ENCODE measurements around the gene ENC1.

The ENC1 gene

GRCh38 chr5:74657165-74657564 lies 16.6 kb upstream of the ENC1 start:
- no peak for DNase-seq (ENCODE audit: low read depth in 2 of 2)

- DNase-seq (ENCODE audit: low read depth in 2 of 2): no peak
Measured at GRCh38 chr5:74655716-74656115, 15.2 kb upstream of the ENC1 start.

GRCh38 chr5:74655206-74655605 lies 14.7 kb upstream of the ENC1 start:
- no peak for DNase-seq (ENCODE audit: low read depth in 2 of 2)

GRCh38 chr5:74653991-74654390 lies 13.5 kb upstream of the ENC1 start:
- no peak for DNase-seq (ENCODE audit: low read depth in 2 of 2)

GRCh38 chr5:74652576-74652975 lies 12.0 kb upstream of the ENC1 start:
- DNase-seq (ENCODE audit: low read depth in 2 of 2): no peak

- no peak for DNase-seq (ENCODE audit: low read depth in 2 of 2)
Measured at GRCh38 chr5:74651710-74652109, 11.2 kb upstream of the ENC1 start.

- DNase-seq (ENCODE audit: low read depth in 2 of 2): no peak
Measured at GRCh38 chr5:74649421-74649973, 9.0 kb upstream of the ENC1 start.

GRCh38 chr5:74648835-74649293 lies 8.3 kb upstream of the ENC1 start:
- no peak for DNase-seq (ENCODE audit: low read depth in 2 of 2)

GRCh38 chr5:74647096-74647495 lies 6.6 kb upstream of the ENC1 start:
- DNase-seq (ENCODE audit: low read depth in 2 of 2): no peak

- DNase-seq (ENCODE audit: low read depth in 2 of 2): no peak
Measured at GRCh38 chr5:74643111-74643562, 2.6 kb upstream of the ENC1 start.

- DNase-seq (ENCODE audit: low read depth in 2 of 2): no peak
Measured at GRCh38 chr5:74642543-74642863, 2.0 kb upstream of the ENC1 start.

GRCh38 chr5:74641735-74642542 lies 1.4 kb upstream of the ENC1 start:
- no peak for DNase-seq (ENCODE audit: low read depth in 2 of 2)

GRCh38 chr5:74640954-74641734 lies 616 bp upstream of the ENC1 start:
- peak in 1 of 2 donors; percentile 26 for DNase-seq (ENCODE audit: low read depth in 2 of 2)

GRCh38 chr5:74639807-74640449 lies 600 bp downstream of the ENC1 start:
- DNase-seq (ENCODE audit: low read depth in 2 of 2): no peak

GRCh38 chr5:74638970-74639806 lies 1.3 kb downstream of the ENC1 start:
- DNase-seq (ENCODE audit: low read depth in 2 of 2): no peak

- DNase-seq (ENCODE audit: low read depth in 2 of 2): no peak
Measured at GRCh38 chr5:74638544-74638969, 2.0 kb downstream of the ENC1 start.

GRCh38 chr5:74636552-74636951 lies 4.0 kb downstream of the ENC1 start:
- no peak for DNase-seq (ENCODE audit: low read depth in 2 of 2)

GRCh38 chr5:74636149-74636548 lies 4.4 kb downstream of the ENC1 start:
- no peak for DNase-seq (ENCODE audit: low read depth in 2 of 2)

GRCh38 chr5:74634611-74635286 lies 5.8 kb downstream of the ENC1 start:
- DNase-seq (ENCODE audit: low read depth in 2 of 2): no peak

- no peak for DNase-seq (ENCODE audit: low read depth in 2 of 2)
Measured at GRCh38 chr5:74633695-74634094, 6.8 kb downstream of the ENC1 start.

GRCh38 chr5:74632947-74633356 lies 7.6 kb downstream of the ENC1 start:
- DNase-seq (ENCODE audit: low read depth in 2 of 2): no peak

Measured in stimulated activated CD8-positive, alpha-beta memory T cell treated with anti-CD3 and anti-CD28 coated beads, Interleukin-7, amount 100 ng/mL, for 4 hours (primary cell).